Stimulated activated naive CD8-positive, alpha-beta T cell treated with anti-CD3 and anti-CD28 coated beads, Interleukin-15, amount 100 ng/mL, for 72 hours (primary cell): ENCODE measurements around the gene SLC25A30.
"Not testable (repeated sequence)": the region's sequence is repeated elsewhere in the genome, so short reads cannot be mapped to it uniquely, and the experiment has no call there.

Experiments used
- ATAC-seq: fragments of 150-1000 bp; cut with Tn5 transposase; 2 replicates; pipeline ENCODE4 v1.10.0; 2021; ENCODE audit warnings: mild to moderate bottlenecking, moderate library complexity
- DNase-seq, 2 donors: peaks; one replicate each; pipeline ENCODE4 v3.0.0; 2021 to 2022
- H3K27ac Mint-ChIP-seq, 2 donors: one replicate each; pipeline ENCODE4 v1.8.0; 2022; ENCODE audit warnings: mild to moderate bottlenecking in 2 of 2, mixed read lengths in 2 of 2, moderate library complexity in 2 of 2
- H3K27me3 Mint-ChIP-seq: one replicate; pipeline ENCODE4 v1.8.0; 2022; ENCODE audit warnings: mixed read lengths
- H3K4me1 Mint-ChIP-seq: one replicate; pipeline ENCODE4 v1.8.0; 2022; ENCODE audit warnings: mild to moderate bottlenecking, mixed read lengths
- H3K4me3 Mint-ChIP-seq, 2 donors: one replicate each; pipeline ENCODE4 v1.8.0; 2022; ENCODE audit warnings: mild to moderate bottlenecking in 2 of 2, mixed read lengths in 2 of 2, moderate library complexity in 1 of 2
- H3K9me3 Mint-ChIP-seq, 2 donors: one replicate each; pipeline ENCODE4 v1.8.0; 2022; ENCODE audit warnings: mixed read lengths in 2 of 2

Gene SLC25A30

GRCh38 chr13:45439008-45439407 is 20.8 kb upstream of the SLC25A30 start:
- H3K27me3 Mint-ChIP-seq, result peaks cover 8% of the 10 kb centered on the region
- no peak for DNase-seq
- ATAC-seq, result no peak
- H3K27ac Mint-ChIP-seq, result no peak overlapping the region
- peaks cover 16% of the 10 kb centered on the region for H3K4me1 Mint-ChIP-seq
- H3K9me3 Mint-ChIP-seq, result peaks cover 0 to 5% of the 10 kb centered on the region in 2 donors
- no peak overlapping the region for H3K4me3 Mint-ChIP-seq

- peaks cover 16% of the 10 kb centered on the region for H3K4me1 Mint-ChIP-seq
- no peak overlapping the region for H3K4me3 Mint-ChIP-seq
- peaks cover 2% of the 10 kb centered on the region for H3K27me3 Mint-ChIP-seq
These were observed 19.8 kb upstream of the SLC25A30 start for GRCh38 chr13:45437947-45438346.

GRCh38 chr13:45436953-45437352 is 18.8 kb upstream of the SLC25A30 start:
- DNase-seq (no peak), ATAC-seq (no peak)
- Mint-ChIP-seq H3K27me3 (no peaks in the 10 kb centered on the region), H3K4me1 (peaks cover 11% of the 10 kb centered on the region), H3K27ac (no peak overlapping the region), H3K9me3 (no peaks in the 10 kb centered on the region), H3K4me3 (no peak overlapping the region)

More at GRCh38 chr13:45437947-45438346, 19.8 kb upstream of the SLC25A30 start:
- no peak for DNase-seq
- no peak overlapping the region for H3K27ac Mint-ChIP-seq
- H3K9me3 Mint-ChIP-seq, result peaks cover 0 to under 1% of the 10 kb centered on the region in 2 donors
- ATAC-seq, result no peak

GRCh38 chr13:45436332-45436731 is 18.2 kb upstream of the SLC25A30 start:
- DNase-seq (no peak), ATAC-seq (no peak)
- Mint-ChIP-seq H3K27ac (no peak overlapping the region), H3K4me1 (peaks cover 5% of the 10 kb centered on the region), H3K4me3 (no peak overlapping the region), H3K9me3 (no peaks in the 10 kb centered on the region), H3K27me3 (no peaks in the 10 kb centered on the region)

- Mint-ChIP-seq H3K4me1 (no peaks in the 10 kb centered on the region), H3K27ac (no peak overlapping the region), H3K9me3 (no peaks in the 10 kb centered on the region), H3K4me3 (no peak overlapping the region), H3K27me3 (no peaks in the 10 kb centered on the region)
- ATAC-seq, result no peak
- no peak for DNase-seq
These were observed 16.6 kb upstream of the SLC25A30 start for GRCh38 chr13:45434556-45435371.

GRCh38 chr13:45433381-45433790 is 15.2 kb upstream of the SLC25A30 start:
- no peaks in the 10 kb centered on the region for H3K9me3 Mint-ChIP-seq
- no peak overlapping the region for H3K4me3 Mint-ChIP-seq
- no peak for DNase-seq
- no peaks in the 10 kb centered on the region for H3K27me3 Mint-ChIP-seq
- H3K27ac Mint-ChIP-seq, result no peak overlapping the region
- no peak for ATAC-seq
- H3K4me1 Mint-ChIP-seq, result no peaks in the 10 kb centered on the region

GRCh38 chr13:45432737-45433380 is 14.7 kb upstream of the SLC25A30 start:
- H3K27ac Mint-ChIP-seq, result no peak overlapping the region
- H3K4me3 Mint-ChIP-seq, result no peak overlapping the region

GRCh38 chr13:45426056-45426841 is 8.1 kb upstream of the SLC25A30 start:
- not testable (repeated sequence) for H3K27me3 Mint-ChIP-seq, DNase-seq, H3K27ac Mint-ChIP-seq, ATAC-seq, H3K9me3 Mint-ChIP-seq, H3K4me1 Mint-ChIP-seq, H3K4me3 Mint-ChIP-seq

More at GRCh38 chr13:45432737-45433380, 14.7 kb upstream of the SLC25A30 start:
- DNase-seq (no peak), ATAC-seq (no peak)
- no peaks in the 10 kb centered on the region for H3K4me1 Mint-ChIP-seq
- H3K9me3 Mint-ChIP-seq, result no peaks in the 10 kb centered on the region
- H3K27me3 Mint-ChIP-seq, result no peaks in the 10 kb centered on the region

- Mint-ChIP-seq H3K27ac (no peak overlapping the region), H3K4me3 (no peak overlapping the region)
- no peak for ATAC-seq
These were observed 4.6 kb upstream of the SLC25A30 start for GRCh38 chr13:45422731-45423292.

GRCh38 chr13:45419945-45420344 is 1.8 kb upstream of the SLC25A30 start:
- Mint-ChIP-seq H3K27ac (no peak overlapping the region), H3K9me3 (no peaks in the 10 kb centered on the region), H3K4me3 (no peak overlapping the region)

More at GRCh38 chr13:45422731-45423292, 4.6 kb upstream of the SLC25A30 start:
- no peak for DNase-seq
- Mint-ChIP-seq H3K9me3 (no peaks in the 10 kb centered on the region), H3K4me1 (peaks cover 6% of the 10 kb centered on the region), H3K27me3 (no peaks in the 10 kb centered on the region)

GRCh38 chr13:45419389-45419788 is 1.2 kb upstream of the SLC25A30 start:
- H3K4me3 Mint-ChIP-seq, ATAC-seq, DNase-seq, H3K27me3 Mint-ChIP-seq, H3K9me3 Mint-ChIP-seq, H3K27ac Mint-ChIP-seq: not testable (repeated sequence)
- peaks cover 21% of the 10 kb centered on the region for H3K4me1 Mint-ChIP-seq

More at GRCh38 chr13:45419945-45420344, 1.8 kb upstream of the SLC25A30 start:
- no peak for ATAC-seq
- H3K4me1 Mint-ChIP-seq, result peaks cover 15% of the 10 kb centered on the region
- no peak for DNase-seq
- H3K27me3 Mint-ChIP-seq, result no peaks in the 10 kb centered on the region

- DNase-seq (no peak), ATAC-seq (no peak)
- H3K27ac Mint-ChIP-seq, result peak overlapping the region; percentile 97 to 99
- H3K4me1 Mint-ChIP-seq, result peaks cover 33% of the 10 kb centered on the region
- no peaks in the 10 kb centered on the region for H3K9me3 Mint-ChIP-seq
- H3K4me3 Mint-ChIP-seq, result peak overlapping the region; percentile 88 to 93
- no peaks in the 10 kb centered on the region for H3K27me3 Mint-ChIP-seq
These were observed 1.6 kb downstream of the SLC25A30 start for GRCh38 chr13:45416516-45417128.

- no peaks in the 10 kb centered on the region for H3K27me3 Mint-ChIP-seq
- H3K27ac Mint-ChIP-seq, result no peak overlapping the region
- H3K4me1 Mint-ChIP-seq, result peaks cover 33% of the 10 kb centered on the region
These were observed 3.1 kb downstream of the SLC25A30 start for GRCh38 chr13:45415112-45415511.

GRCh38 chr13:45413826-45414307 is 4.3 kb downstream of the SLC25A30 start:
- no peak for ATAC-seq
- peaks cover 33% of the 10 kb centered on the region for H3K4me1 Mint-ChIP-seq

More at GRCh38 chr13:45415112-45415511, 3.1 kb downstream of the SLC25A30 start:
- no peak for ATAC-seq
- no peak for DNase-seq
- H3K4me3 Mint-ChIP-seq, result no peak overlapping the region
- no peaks in the 10 kb centered on the region for H3K9me3 Mint-ChIP-seq

More at GRCh38 chr13:45413826-45414307, 4.3 kb downstream of the SLC25A30 start:
- Mint-ChIP-seq H3K27ac (no peak overlapping the region), H3K27me3 (no peaks in the 10 kb centered on the region), H3K9me3 (no peaks in the 10 kb centered on the region), H3K4me3 (no peak overlapping the region)
- DNase-seq, result no peak
